B cell (primary cell): ENCODE data around the gene ELL. TPM values are rescaled to one million over a fixed set of nuclear protein-coding genes. Genes with fewer than 3 reads are reported as not detected.

ENCODE experiments used
- ATAC-seq: fragments of 200-7000 bp; cut with Tn5 transposase; one replicate; pipeline ENCODE4 v1.10.0; 2021; ENCODE audit warnings: low read depth, mild to moderate bottlenecking, moderate number of reproducible peaks, moderate library complexity
- CTCF ChIA-PET: fragments of 350-600 bp; sonication (Branson Sonifier 250); formaldehyde crosslinking; loops from one replicate; lab custom pipeline; 2021; ENCODE audit warnings: antibody characterized with exemption, inconsistent platforms; lab: Charles Lee
- POLR2A ChIA-PET: fragments of 350-600 bp; sonication (Branson Sonifier 250); formaldehyde crosslinking; loops from one replicate; lab custom pipeline; 2021; ENCODE audit warnings: antibody characterized with exemption; lab: Charles Lee
- DNase-seq: peaks from one replicate; pipeline ENCODE4 v3.0.0; 2013
- H2AFZ ChIP-seq: 2 replicates; pipeline ENCODE4 v1.6.1; 2012; ENCODE audit warnings: mild to moderate bottlenecking, low read depth, low read length; ENCODE audit not compliant: insufficient read depth, poor library complexity, severe bottlenecking
- H3K27ac ChIP-seq, 2 donors: 1 replicate in 1 of 2; 2 replicates in 1 of 2; pipeline ENCODE4 v1.5.1; 2012 to 2013; ENCODE audit warnings: low read length in 2 of 2, mild to moderate bottlenecking in 2 of 2, moderate library complexity in 1 of 2
- H3K27me3 ChIP-seq, 4 experiments: fragments of 200-600 bp in 1 of 4; sonication (generic) in 1 of 4; replicated peaks in 1 of 4; 1 replicate in 2 of 4; 2 replicates in 2 of 4; pipeline versions ENCODE4 v1.6.1 to v1.7.0; 2013 to 2016; ENCODE audit warnings: low read length in 3 of 4, mild to moderate bottlenecking in 2 of 4, mixed read lengths in 1 of 4, moderate library complexity in 1 of 4; ENCODE audit not compliant: insufficient read depth in 4 of 4, control insufficient read depth in 3 of 4; ENCODE audit errors: control extremely low read depth in 1 of 4
- H3K36me3 ChIP-seq, 2 experiments: replicated peaks in 1 of 2; 1 replicate in 1 of 2; 2 replicates in 1 of 2; pipeline versions ENCODE4 v1.6.1 to v1.7.1; 2013; ENCODE audit warnings: low read length in 1 of 2; ENCODE audit not compliant: insufficient read depth in 2 of 2, control insufficient read depth in 1 of 2; ENCODE audit errors: control extremely low read depth in 1 of 2, extremely low read depth in 1 of 2
- H3K4me1 ChIP-seq, 2 donors: fragments of 200-600 bp in 1 of 2; sonication (generic) in 1 of 2; 1 replicate in 1 of 2; 2 replicates in 1 of 2; pipeline versions ENCODE4 v1.5.1 to v1.6.1; 2013 to 2017; ENCODE audit warnings: low read length in 2 of 2; ENCODE audit not compliant: control insufficient read depth in 2 of 2, insufficient read depth in 2 of 2
- H3K4me2 ChIP-seq: replicated peaks from 2 replicates; pipeline ENCODE3; 2012; ENCODE audit warnings: mild to moderate bottlenecking, low read depth, low read length; ENCODE audit not compliant: poor library complexity, severe bottlenecking
- H3K4me3 ChIP-seq, 5 experiments: fragments of 200-600 bp in 1 of 5; sonication (generic) in 1 of 5; 1 replicate in 3 of 5; 2 replicates in 2 of 5; pipeline versions ENCODE4 v1.5.1 to v1.7.0; 2011 to 2016; ENCODE audit warnings: low read length in 4 of 5, mild to moderate bottlenecking in 4 of 5, low read depth in 2 of 5, control low read depth in 1 of 5, moderate library complexity in 1 of 5; ENCODE audit not compliant: insufficient read depth in 1 of 5; ENCODE audit errors: control extremely low read depth in 1 of 5, extremely low read depth in 1 of 5
- H3K79me2 ChIP-seq: fragments of 200-600 bp; sonication (generic); one replicate; pipeline ENCODE4 v1.6.0; 2016; ENCODE audit warnings: low read length; ENCODE audit not compliant: control insufficient read depth, insufficient read depth
- H3K9ac ChIP-seq: fragments of 200-600 bp; sonication (generic); 2 replicates; pipeline ENCODE4 v1.6.1; 2017; ENCODE audit warnings: mild to moderate bottlenecking, low read length, moderate library complexity
- H3K9me3 ChIP-seq, 3 donors: one replicate each; pipeline versions ENCODE4 v1.6.1 to v1.7.1; 2013; ENCODE audit warnings: low read length in 2 of 3; ENCODE audit not compliant: control insufficient read depth in 2 of 3, insufficient read depth in 1 of 3; ENCODE audit errors: control extremely low read depth in 1 of 3
- H4K20me1 ChIP-seq: 2 replicates; pipeline ENCODE4 v1.6.0; 2012; ENCODE audit warnings: mild to moderate bottlenecking, low read length; ENCODE audit not compliant: insufficient read depth, control insufficient read depth, poor library complexity, severe bottlenecking
- H3K27ac Mint-ChIP-seq: one replicate; pipeline ENCODE4 v1.8.0; 2021; ENCODE audit warnings: mixed read lengths
- H3K27me3 Mint-ChIP-seq: one replicate; pipeline ENCODE4 v1.8.0; 2021; ENCODE audit warnings: mixed read lengths
- H3K4me1 Mint-ChIP-seq: one replicate; pipeline ENCODE4 v1.8.0; 2021; ENCODE audit warnings: mixed read lengths
- H3K4me3 Mint-ChIP-seq: one replicate; pipeline ENCODE4 v1.8.0; 2021; ENCODE audit warnings: mixed read lengths
- H3K9me3 Mint-ChIP-seq: one replicate; pipeline ENCODE4 v1.8.0; 2022; ENCODE audit warnings: mixed read lengths; ENCODE audit not compliant: insufficient read depth
- EZH2 ChIP-seq: IDR thresholded peaks from 2 replicates; pipeline ENCODE4 v1.6.1; 2012; ENCODE audit warnings: borderline replicate concordance, low read depth, mild to moderate bottlenecking, moderate library complexity, low read length; ENCODE audit not compliant: insufficient read depth, poor library complexity, severe bottlenecking
- WGBS: methylation state at CpG from one replicate; pipeline ENCODE4 v1.1.5; 2013; ENCODE audit warnings: missing lambda C conversion rate; ENCODE audit not compliant: insufficient coverage; 5-methylcytosine and 5-hydroxymethylcytosine counted together
- intact Hi-C: fragments of 100-400 bp; cut with micrococcal nuclease; formaldehyde crosslinking; loops from one replicate; pipeline ENCODE4 v1.10.0; 2022
- polyA plus RNA-seq: library from polyadenylated mRNA; depleted of rRNA; stranded (reverse); fragments of >200 nt; gene quantifications from 2 replicates; pipeline ENCODE4 v1.2.3, GENCODE V29; 2012
- total RNA-seq, 2 donors: library from RNA; stranded (reverse); fragments of 120-200 nt in 1 of 2; gene quantifications; 1 replicate in 1 of 2; 2 replicates in 1 of 2; pipeline versions ENCODE4 v1.2.3 to v1.2.4, GENCODE V29; 2013 to 2022
- TF ChIP-seq, protein P1 (sequence below): fragments of 200-600 bp; IDR thresholded peaks from one replicate; pipeline ENCODE4 v1.8.0; 2022; ENCODE audit warnings: antibody characterized with exemption, mild to moderate bottlenecking

Gene ELL
- total and polyA plus RNA-seq, 2 donors (not counting 1 experiment from before 2014, with no cell fraction given) = 21.2 to 31.4 TPM

DNA sequence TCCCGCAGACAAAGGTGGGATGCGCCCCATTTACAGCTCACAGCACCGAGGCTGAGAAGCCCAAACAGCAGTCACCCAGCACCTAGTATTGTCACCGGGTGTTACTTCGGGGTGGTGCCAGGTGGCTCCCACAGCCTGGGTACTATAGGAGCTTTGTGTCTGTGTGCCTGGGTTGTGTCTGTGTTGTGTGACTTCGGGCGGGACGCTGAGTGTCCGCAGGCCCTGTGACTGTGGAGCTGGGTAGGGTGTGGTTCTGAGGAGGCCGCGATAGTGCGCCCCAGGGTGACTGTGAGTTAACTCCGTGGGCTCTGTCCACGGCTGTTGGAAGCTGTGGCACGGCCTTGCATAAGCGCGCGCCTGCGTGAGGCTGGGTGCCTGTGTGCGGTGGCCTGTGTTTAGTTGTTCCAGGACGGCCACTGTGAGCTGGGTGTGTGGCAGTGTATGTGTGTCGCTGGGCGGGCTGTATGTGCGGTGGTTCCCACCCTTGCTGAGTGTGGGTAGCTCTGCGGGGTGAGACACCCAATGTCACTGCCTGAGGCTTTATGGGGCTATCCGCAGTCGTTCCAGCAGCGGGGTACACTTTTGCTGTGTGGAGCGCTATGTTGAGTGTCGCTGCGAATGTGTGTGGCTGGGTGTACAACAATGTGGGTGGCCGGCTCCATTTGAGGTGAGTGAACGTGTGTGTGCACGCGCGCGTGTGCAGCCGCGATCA, 103.2 kb downstream of the ELL start:
- Histone ChIP-seq H3K4me2 (peak overlapping the region; percentile 97), H3K9me3 (peaks cover 0 to 28% (median 0%) of the 10 kb centered on the region in 3 donors), H3K27me3 (peaks cover 0 to 52% (median 32%) of the 10 kb centered on the region in 4 experiments), H3K36me3 (no peaks in the 10 kb centered on the region), H3K27ac (no peak overlapping the region), H3K4me3 (peak overlapping the region in 4 of 5 experiments; percentile 21 to 67 (median 52)), H3K9ac (peak overlapping the region; percentile 63), H3K79me2 (peaks cover 24% of the 10 kb centered on the region), H2AFZ (peak overlapping the region; percentile 51), H4K20me1 (peaks cover 49% of the 10 kb centered on the region), H3K4me1 (peaks cover 70 to 77% of the 10 kb centered on the region in 2 donors)
- no peak for TF ChIP-seq EZH2
- TF ChIP-seq, protein P1, sequence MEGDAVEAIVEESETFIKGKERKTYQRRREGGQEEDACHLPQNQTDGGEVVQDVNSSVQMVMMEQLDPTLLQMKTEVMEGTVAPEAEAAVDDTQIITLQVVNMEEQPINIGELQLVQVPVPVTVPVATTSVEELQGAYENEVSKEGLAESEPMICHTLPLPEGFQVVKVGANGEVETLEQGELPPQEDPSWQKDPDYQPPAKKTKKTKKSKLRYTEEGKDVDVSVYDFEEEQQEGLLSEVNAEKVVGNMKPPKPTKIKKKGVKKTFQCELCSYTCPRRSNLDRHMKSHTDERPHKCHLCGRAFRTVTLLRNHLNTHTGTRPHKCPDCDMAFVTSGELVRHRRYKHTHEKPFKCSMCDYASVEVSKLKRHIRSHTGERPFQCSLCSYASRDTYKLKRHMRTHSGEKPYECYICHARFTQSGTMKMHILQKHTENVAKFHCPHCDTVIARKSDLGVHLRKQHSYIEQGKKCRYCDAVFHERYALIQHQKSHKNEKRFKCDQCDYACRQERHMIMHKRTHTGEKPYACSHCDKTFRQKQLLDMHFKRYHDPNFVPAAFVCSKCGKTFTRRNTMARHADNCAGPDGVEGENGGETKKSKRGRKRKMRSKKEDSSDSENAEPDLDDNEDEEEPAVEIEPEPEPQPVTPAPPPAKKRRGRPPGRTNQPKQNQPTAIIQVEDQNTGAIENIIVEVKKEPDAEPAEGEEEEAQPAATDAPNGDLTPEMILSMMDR = no peak
- H3K4me1 Mint-ChIP-seq = peaks cover 69% of the 10 kb centered on the region
- ChIA-PET POLR2A (interaction anchor here (0.5 to 2.8 kb wide), 9 partner anchors 10 to 1326 kb away, joined by 3 to 15 read pairs (median 4); partner anchors contain the start of genes LRRC25 and MPV17L2), CTCF (interaction anchor here (0.6 to 3.5 kb wide), 15 partner anchors 9 to 355 kb away, joined by 3 to 17 read pairs (median 5); partner anchors contain the start of gene LSM4)
- 27% methylated on average over 36 of the region's 39 CpGs for WGBS
- ATAC-seq = no peak
- peak overlapping the region; percentile 71 for H3K27ac Mint-ChIP-seq
- peaks cover 35% of the 10 kb centered on the region for H3K27me3 Mint-ChIP-seq
- DNase-seq = peak; percentile 56
- no peaks in the 10 kb centered on the region for H3K9me3 Mint-ChIP-seq
- peak overlapping the region; percentile 85 for H3K4me3 Mint-ChIP-seq
- intact Hi-C loops = loop anchor here (1.0 kb wide), 1 partner anchor 11 kb away; no protein-coding TSS in a partner anchor
